Gastrocnemius medialis (tissue), 4 donors: ENCODE data around the gene MAP2.

ENCODE experiments used
- CTCF ChIP-seq, 5 experiments: fragments of 450-650 bp in 3 of 5; fragments of 200-600 bp in 2 of 5; sonication (generic) in 2 of 5; IDR thresholded peaks in 4 of 5; conservative IDR thresholded peaks in 1 of 5; 1 replicate in 4 of 5; 2 replicates in 1 of 5; pipeline ENCODE4 v1.5.1; 2016 to 2019; ENCODE audit warnings: antibody characterized with exemption in 5 of 5, mild to moderate bottlenecking in 3 of 5, moderate library complexity in 3 of 5
- POLR2A ChIP-seq, 2 donors: fragments of 450-650 bp; IDR thresholded peaks; one replicate each; pipeline ENCODE4 v1.6.1; 2017; ENCODE audit warnings: antibody characterized with exemption in 2 of 2, mild to moderate bottlenecking in 2 of 2, moderate library complexity in 2 of 2

GRCh38 chr2:209591021-209591420, 167.2 kb downstream of the MAP2 start:
- TF ChIP-seq CTCF (IDR thresholded peaks at IDR 0.05 in 4 of 5, conservative IDR thresholded peaks at IDR 0.05 in 1 of 5) (no peak), POLR2A (IDR thresholded peaks at IDR 0.05) (no peak)
